GM19395 (cell line): ENCODE data around the gene DNAJC12.
A peak's percentile ranks its signal among the peaks of the same experiment; 100 is the strongest.
"Not testable (repeated sequence)": the region's sequence is repeated elsewhere in the genome, so short reads cannot be mapped to it uniquely, and the experiment has no call there.

Experiments used
- ATAC-seq: cut with Tn5 transposase; IDR thresholded peaks from one replicate; pipeline ENCODE4 v1.9.1; 2021; ENCODE audit warnings: mild to moderate bottlenecking, moderate library complexity; ENCODE audit not compliant: unreplicated experiment

DNAJC12 gene

GRCh38 chr10:67841737-67842136, 3.7 kb upstream of the DNAJC12 start:
- no peak for ATAC-seq

GRCh38 chr10:67839951-67840350, 2.0 kb upstream of the DNAJC12 start:
- ATAC-seq, result no peak

GRCh38 chr10:67839511-67839910, 1.5 kb upstream of the DNAJC12 start:
- ATAC-seq, result not testable (repeated sequence)

- ATAC-seq, result no peak
Measured at GRCh38 chr10:67836972-67837371, 1.0 kb downstream of the DNAJC12 start.

GRCh38 chr10:67836488-67836887, 1.5 kb downstream of the DNAJC12 start:
- ATAC-seq, result no peak

- not testable (repeated sequence) for ATAC-seq
Measured at GRCh38 chr10:67835541-67836394, 2.2 kb downstream of the DNAJC12 start.

GRCh38 chr10:67834375-67834774, 3.6 kb downstream of the DNAJC12 start:
- no peak for ATAC-seq

- ATAC-seq, result no peak
Measured at GRCh38 chr10:67827811-67828210, 10.2 kb downstream of the DNAJC12 start.

- peak; percentile 67 for ATAC-seq
Measured at GRCh38 chr10:67819768-67820204, 18.2 kb downstream of the DNAJC12 start.

- no peak for ATAC-seq
Measured at GRCh38 chr10:67818323-67818722, 19.7 kb downstream of the DNAJC12 start.

GRCh38 chr10:67816719-67817118, 21.3 kb downstream of the DNAJC12 start:
- no peak for ATAC-seq

GRCh38 chr10:67815571-67816059, 22.4 kb downstream of the DNAJC12 start:
- no peak for ATAC-seq

GRCh38 chr10:67812007-67812406, 26.0 kb downstream of the DNAJC12 start:
- ATAC-seq, result no peak

- no peak for ATAC-seq
Measured at GRCh38 chr10:67809107-67809506, 28.9 kb downstream of the DNAJC12 start.

- ATAC-seq, result no peak
Measured at GRCh38 chr10:67808704-67809103, 29.3 kb downstream of the DNAJC12 start.

- ATAC-seq, result no peak
Measured at GRCh38 chr10:67807855-67808456, 30.0 kb downstream of the DNAJC12 start.

GRCh38 chr10:67804395-67804678, 33.7 kb downstream of the DNAJC12 start:
- no peak for ATAC-seq

GRCh38 chr10:67803588-67804394, 34.2 kb downstream of the DNAJC12 start:
- ATAC-seq, result peak; percentile 84

- ATAC-seq, result peak; percentile 45
Measured at GRCh38 chr10:67802767-67803538, 35.0 kb downstream of the DNAJC12 start.

- no peak for ATAC-seq
Measured at GRCh38 chr10:67801118-67801517, 36.9 kb downstream of the DNAJC12 start.
